GM12878 (cell line): ENCODE data around the gene ERCC4. TPM values are rescaled to one million over a fixed set of nuclear protein-coding genes. Genes with fewer than 3 reads are reported as not detected.

Source experiments
- ATAC-seq: fragments of 200-7000 bp; cut with Tn5 transposase; 3 replicates; pipeline ENCODE4 v1.9.1; 2020; ENCODE audit warnings: mild to moderate bottlenecking, moderate library complexity
- BruUV-seq: library from RNA; stranded (reverse); fragments of 400-500 nt; replicated peaks from 2 replicates; lab custom pipeline; 2021; lab: Mats Ljungman, UMichigan
- CTCF ChIA-PET: fragments of 300-600 bp; sonication (Branson Sonifier 250); formaldehyde crosslinking; extraction: SDS; loops from one replicate; lab custom pipeline; 2021; ENCODE audit warnings: inconsistent platforms; lab: Yijun Ruan, JAX
- POLR2A ChIA-PET: fragments of 350-600 bp; formaldehyde crosslinking; extraction: SDS; loops from one replicate; lab custom pipeline; 2021; ENCODE audit warnings: inconsistent platforms; lab: Charles Lee
- RAD21 ChIA-PET: fragments of 300-600 bp; sonication (Branson Sonifier 250); formaldehyde crosslinking; loops from one replicate; lab custom pipeline; 2023; ENCODE audit warnings: antibody characterized with exemption; ENCODE audit not compliant: unreplicated experiment; lab: Charles Lee
- SMC1A ChIA-PET: fragments of 300-600 bp; sonication (Branson Sonifier 250); formaldehyde crosslinking; loops from one replicate; lab custom pipeline; 2023; ENCODE audit not compliant: unreplicated experiment, uncharacterized antibody; lab: Charles Lee
- DNase-seq: peaks from one replicate; pipeline ENCODE4 v3.0.0-alpha.2; 2011; ENCODE audit warnings: low read depth, low spot score
- FAIRE-seq: peaks from 3 replicates; lab custom pipeline; 2011; peaks lifted over from hg19 to GRCh38; lab: Jason Lieb, UNC
- H2AFZ ChIP-seq: 2 replicates; pipeline ENCODE4 v1.6.0; 2011; ENCODE audit warnings: low read depth, low read length, control low read depth; ENCODE audit not compliant: control insufficient read depth
- H3K27ac ChIP-seq: 2 replicates; pipeline ENCODE4 v1.5.1; 2011; ENCODE audit warnings: control low read depth; ENCODE audit not compliant: control insufficient read depth, insufficient read depth
- H3K27me3 ChIP-seq, 2 experiments: replicated peaks in 1 of 2; 2 replicates each; pipeline versions ENCODE4 v1.6.0 to v1.6.1; 2011; ENCODE audit warnings: low read length in 1 of 2; ENCODE audit not compliant: control insufficient read depth in 2 of 2, insufficient read depth in 2 of 2
- H3K36me3 ChIP-seq, 2 experiments: 2 replicates each; pipeline ENCODE4 v1.5.1; 2011; ENCODE audit warnings: low read length in 1 of 2; ENCODE audit not compliant: control insufficient read depth in 2 of 2, insufficient read depth in 2 of 2
- H3K4me1 ChIP-seq: 2 replicates; pipeline ENCODE4 v1.6.1; 2011; ENCODE audit warnings: mild to moderate bottlenecking, low read length, moderate library complexity, mixed read lengths; ENCODE audit not compliant: control insufficient read depth, insufficient read depth
- H3K4me2 ChIP-seq: 2 replicates; pipeline ENCODE4 v1.6.0; 2011; ENCODE audit warnings: control low read depth; ENCODE audit not compliant: control insufficient read depth, insufficient read depth
- H3K4me3 ChIP-seq: fragments of 200-600 bp; sonication (generic); 2 replicates; pipeline ENCODE4 v1.5.1; 2016
- H3K79me2 ChIP-seq: 2 replicates; pipeline ENCODE4 v1.6.0; 2011; ENCODE audit warnings: low read length; ENCODE audit not compliant: control insufficient read depth, insufficient read depth
- H3K9ac ChIP-seq: 2 replicates; pipeline ENCODE4 v1.8.0; 2011; ENCODE audit warnings: low read length, control low read depth, mixed read lengths; ENCODE audit not compliant: control insufficient read depth, insufficient read depth
- H3K9me3 ChIP-seq: replicated peaks from 3 replicates; pipeline ENCODE4 v1.5.1; 2011; ENCODE audit warnings: mild to moderate bottlenecking, low read length; ENCODE audit not compliant: control insufficient read depth, insufficient read depth
- H4K20me1 ChIP-seq: 2 replicates; pipeline ENCODE4 v1.6.0; 2011; ENCODE audit not compliant: control insufficient read depth, insufficient read depth
- POLR2AphosphoS5 ChIP-seq: IDR thresholded peaks from 2 replicates; pipeline ENCODE4 v1.6.1; 2011; ENCODE audit warnings: mild to moderate bottlenecking, low read length, inconsistent platforms
- WGBS: methylation state at CpG from one replicate; pipeline ENCODE4 v1.1.6; 2016; ENCODE audit warnings: low lambda C conversion rate; ENCODE audit not compliant: insufficient replicate concordance, insufficient coverage; ENCODE audit errors: missing lambda C conversion rate; 5-methylcytosine and 5-hydroxymethylcytosine counted together
- in situ Hi-C: fragments of 300-500 bp; cut with MboI; formaldehyde crosslinking; loops from 9 replicates; pipeline ENCODE4 v1.14.3; 2018; ENCODE audit warnings: mixed read lengths
- intact Hi-C: fragments of 100-400 bp; cut with micrococcal nuclease; formaldehyde crosslinking; loops from one replicate; pipeline ENCODE4 v1.14.2; 2022; ENCODE audit not compliant: unreplicated experiment
- polyA plus RNA-seq, 11 experiments: library from polyadenylated mRNA; depleted of rRNA in 4 of 11; unstranded in 6 of 11; stranded (reverse) in 5 of 11; fragments of >200 nt; fragmentation: Nextera tagmentation in 4 of 11; fragmentation: Illumina TruSeq in 1 of 11; extraction: Ambion mirVana in 4 of 11; extraction: Trizol in 1 of 11; gene quantifications; 1 replicate in 1 of 11; 2 replicates in 10 of 11; pipeline versions ENCODE4 v1.2.1 to v1.2.3, GENCODE V29; 2011 to 2016; ENCODE audit warnings: inconsistent platforms in 2 of 11, missing spikeins in 2 of 11, low read depth in 1 of 11
- total RNA-seq, 4 experiments: library from RNA; depleted of rRNA in 3 of 4; stranded (reverse); fragments of >200 nt in 3 of 4; fragmentation: Illumina TruSeq in 1 of 4; extraction: Trizol in 1 of 4; gene quantifications; 2 replicates each; pipeline versions ENCODE4 v1.2.1 to v1.2.3, GENCODE V29; 2013 to 2021
- TF ChIP-seq, protein P1 (sequence below): fragments of 450-650 bp; IDR thresholded peaks from 2 replicates; pipeline ENCODE4 v1.6.1; 2016; ENCODE audit warnings: mild to moderate bottlenecking, moderate library complexity, borderline replicate concordance

ERCC4 gene
- total and polyA plus RNA-seq, 10 of the 15 experiments (the other 5 are each of a cell fraction or from before 2014, with no cell fraction given): 4.7 to 24.6 (median 8.9) TPM

GRCh38 chr16:13875614-13876284 is 44.2 kb upstream of the ERCC4 start:
- ChIA-PET SMC1A (no interaction called here), RAD21 (no interaction called here), CTCF (interaction anchor here (1.4 to 2.1 kb wide), 2 partner anchors 10 to 108 kb away, joined by 7 to 8 read pairs; no protein-coding TSS in a partner anchor), POLR2A (no interaction called here)
- WGBS: 33% methylated on average over 5 of the region's 5 CpGs
- ATAC-seq (no peak), FAIRE-seq (no peak), DNase-seq (no peak)
- H3K27ac ChIP-seq: no peak overlapping the region
- no TSS peak for BruUV-seq
- no peaks in the 10 kb centered on the region for H3K79me2 ChIP-seq
- no peak overlapping the region for H3K9ac ChIP-seq
- H3K4me1 ChIP-seq: no peaks in the 10 kb centered on the region
- intact Hi-C loops (no loop called here), in situ Hi-C loops (no loop called here)
- 0 out of 4 replicates have a peak, but pooled peaks cover 0 to 2% of the 10 kb centered on the region in 2 experiments for H3K27me3 ChIP-seq
- H2AFZ ChIP-seq: no peak overlapping the region
- TF ChIP-seq, protein P1, sequence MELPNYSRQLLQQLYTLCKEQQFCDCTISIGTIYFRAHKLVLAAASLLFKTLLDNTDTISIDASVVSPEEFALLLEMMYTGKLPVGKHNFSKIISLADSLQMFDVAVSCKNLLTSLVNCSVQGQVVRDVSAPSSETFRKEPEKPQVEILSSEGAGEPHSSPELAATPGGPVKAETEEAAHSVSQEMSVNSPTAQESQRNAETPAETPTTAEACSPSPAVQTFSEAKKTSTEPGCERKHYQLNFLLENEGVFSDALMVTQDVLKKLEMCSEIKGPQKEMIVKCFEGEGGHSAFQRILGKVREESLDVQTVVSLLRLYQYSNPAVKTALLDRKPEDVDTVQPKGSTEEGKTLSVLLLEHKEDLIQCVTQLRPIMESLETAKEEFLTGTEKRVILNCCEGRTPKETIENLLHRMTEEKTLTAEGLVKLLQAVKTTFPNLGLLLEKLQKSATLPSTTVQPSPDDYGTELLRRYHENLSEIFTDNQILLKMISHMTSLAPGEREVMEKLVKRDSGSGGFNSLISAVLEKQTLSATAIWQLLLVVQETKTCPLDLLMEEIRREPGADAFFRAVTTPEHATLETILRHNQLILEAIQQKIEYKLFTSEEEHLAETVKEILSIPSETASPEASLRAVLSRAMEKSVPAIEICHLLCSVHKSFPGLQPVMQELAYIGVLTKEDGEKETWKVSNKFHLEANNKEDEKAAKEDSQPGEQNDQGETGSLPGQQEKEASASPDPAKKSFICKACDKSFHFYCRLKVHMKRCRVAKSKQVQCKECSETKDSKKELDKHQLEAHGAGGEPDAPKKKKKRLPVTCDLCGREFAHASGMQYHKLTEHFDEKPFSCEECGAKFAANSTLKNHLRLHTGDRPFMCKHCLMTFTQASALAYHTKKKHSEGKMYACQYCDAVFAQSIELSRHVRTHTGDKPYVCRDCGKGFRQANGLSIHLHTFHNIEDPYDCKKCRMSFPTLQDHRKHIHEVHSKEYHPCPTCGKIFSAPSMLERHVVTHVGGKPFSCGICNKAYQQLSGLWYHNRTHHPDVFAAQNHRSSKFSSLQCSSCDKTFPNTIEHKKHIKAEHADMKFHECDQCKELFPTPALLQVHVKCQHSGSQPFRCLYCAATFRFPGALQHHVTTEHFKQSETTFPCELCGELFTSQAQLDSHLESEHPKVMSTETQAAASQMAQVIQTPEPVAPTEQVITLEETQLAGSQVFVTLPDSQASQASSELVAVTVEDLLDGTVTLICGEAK: 0 out of 2 replicates have a peak, but pooled peaks have one; percentile 32
- TF ChIP-seq POLR2AphosphoS5: no peak
- H3K4me2 ChIP-seq: no peak overlapping the region
- H4K20me1 ChIP-seq: no peaks in the 10 kb centered on the region
- H3K36me3 ChIP-seq: no peaks in the 10 kb centered on the region
- no peak overlapping the region for H3K4me3 ChIP-seq
- no peaks in the 10 kb centered on the region for H3K9me3 ChIP-seq
